ENCODE results near the gene SPDYE8.
"Not testable (repeated sequence)": the region's sequence is repeated elsewhere in the genome, so short reads cannot be mapped to it uniquely, and the experiment has no call there.

GRCh38 chr7:72982084-72982483 lies 47.5 kb downstream of the SPDYE8 start:
- not testable (repeated sequence) for TF ChIP-seq RCOR1 (IDR thresholded peaks at IDR 0.05; ENCODE audit: low read depth, low read length); CTCF (IDR thresholded peaks at IDR 0.05); MAFK (IDR thresholded peaks at IDR 0.05; ENCODE audit: partially characterized antibody); POLR2AphosphoS2 (conservative IDR thresholded peaks at IDR 0.05; ENCODE audit: low read length); POLR2A (IDR thresholded peaks at IDR 0.05; ENCODE audit: low read length); NR3C1 (IDR thresholded peaks at IDR 0.05); EHMT2 (IDR thresholded peaks at IDR 0.05; ENCODE audit: low read depth); CBX2 (IDR thresholded peaks at IDR 0.05; ENCODE audit: borderline replicate concordance, low read depth); HMGXB4 (CRISPR knock-in tag; IDR thresholded peaks at IDR 0.05; ENCODE audit: borderline replicate concordance); BHLHE40 (IDR thresholded peaks at IDR 0.05; ENCODE audit: low read depth, low read length); PHF8 (IDR thresholded peaks at IDR 0.05; ENCODE audit: borderline replicate concordance, low read depth); MAX (IDR thresholded peaks at IDR 0.05); ZFP36 (IDR thresholded peaks at IDR 0.05; ENCODE audit: borderline replicate concordance, partially characterized antibody)

All from A549 (cell line).